ENCODE data around the gene OTUB1. TPM values are rescaled to one million over a fixed set of nuclear protein-coding genes. Genes with fewer than 3 reads are reported as not detected.

Gene OTUB1
- total RNA-seq, 1 donor: 33.6 TPM

DNA sequence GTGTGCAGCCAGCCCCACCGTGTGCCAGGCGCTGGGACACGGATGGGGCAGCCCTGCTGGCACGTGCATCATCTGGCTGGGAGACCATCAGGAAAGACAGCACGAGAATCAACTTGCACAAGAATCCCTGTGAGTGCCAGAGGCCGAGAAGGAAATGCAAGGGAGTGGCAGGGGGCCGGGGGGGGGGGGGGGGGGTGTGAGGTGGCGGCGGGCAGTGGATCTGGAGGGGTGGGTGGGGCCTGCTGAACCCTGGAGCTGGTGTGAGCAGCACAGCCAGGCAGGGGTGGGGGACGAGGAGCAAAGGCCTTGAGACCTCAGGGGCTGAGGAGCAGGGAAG lies 35.5 kb downstream of the OTUB1 start:
- Histone ChIP-seq H3K27me3 (ENCODE audit: insufficient read depth, low read length) (no peaks in the 10 kb centered on the region), H3K4me1 (ENCODE audit: insufficient read depth, low read length) (no peaks in the 10 kb centered on the region)

DNA sequence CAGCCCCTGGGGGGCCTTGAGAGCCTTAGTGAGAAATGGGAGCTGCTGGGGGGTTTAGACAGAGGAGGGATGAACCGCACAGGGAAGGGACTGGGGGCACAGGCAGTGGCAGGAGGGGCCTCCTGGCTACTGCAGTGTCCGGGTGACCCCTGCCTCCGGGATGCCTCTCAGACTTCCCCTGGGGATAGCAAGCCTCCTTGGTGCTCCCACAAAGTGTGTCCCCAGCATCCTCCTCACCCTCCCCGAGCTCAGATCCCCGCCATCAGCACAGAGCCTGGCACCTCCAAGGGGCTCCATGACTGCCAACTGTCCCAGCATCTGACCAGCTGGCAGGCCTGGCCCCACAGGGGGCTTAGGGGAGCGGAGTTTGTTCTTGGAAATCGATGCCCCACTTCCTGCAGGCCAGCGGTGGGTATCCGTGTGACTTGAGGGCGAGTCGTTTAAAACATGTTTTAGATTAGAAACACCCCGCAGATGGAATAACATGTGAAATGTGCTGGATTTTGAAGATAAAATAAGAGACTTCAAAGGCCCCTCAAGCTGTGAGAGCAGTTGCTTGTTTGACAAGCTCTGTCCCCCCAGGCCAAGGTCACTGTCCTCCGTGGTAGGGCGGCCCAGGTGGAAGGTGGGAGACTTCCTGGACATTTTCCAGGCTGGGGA lies 36.0 kb downstream of the OTUB1 start:
- H3K9me3 ChIP-seq (ENCODE audit: low read depth, low read length): no peaks in the 10 kb centered on the region
- H3K27me3 ChIP-seq (ENCODE audit: insufficient read depth, low read length): no peaks in the 10 kb centered on the region
- H3K4me3 ChIP-seq (ENCODE audit: low read length): no peak overlapping the region
- no peaks in the 10 kb centered on the region for H3K4me1 ChIP-seq (ENCODE audit: insufficient read depth, low read length)

More for the DNA sequence above, 35.5 kb downstream of the OTUB1 start:
- Histone ChIP-seq H3K9me3 (ENCODE audit: low read depth, low read length) (no peaks in the 10 kb centered on the region), H3K4me3 (ENCODE audit: low read length) (no peak overlapping the region)

DNA sequence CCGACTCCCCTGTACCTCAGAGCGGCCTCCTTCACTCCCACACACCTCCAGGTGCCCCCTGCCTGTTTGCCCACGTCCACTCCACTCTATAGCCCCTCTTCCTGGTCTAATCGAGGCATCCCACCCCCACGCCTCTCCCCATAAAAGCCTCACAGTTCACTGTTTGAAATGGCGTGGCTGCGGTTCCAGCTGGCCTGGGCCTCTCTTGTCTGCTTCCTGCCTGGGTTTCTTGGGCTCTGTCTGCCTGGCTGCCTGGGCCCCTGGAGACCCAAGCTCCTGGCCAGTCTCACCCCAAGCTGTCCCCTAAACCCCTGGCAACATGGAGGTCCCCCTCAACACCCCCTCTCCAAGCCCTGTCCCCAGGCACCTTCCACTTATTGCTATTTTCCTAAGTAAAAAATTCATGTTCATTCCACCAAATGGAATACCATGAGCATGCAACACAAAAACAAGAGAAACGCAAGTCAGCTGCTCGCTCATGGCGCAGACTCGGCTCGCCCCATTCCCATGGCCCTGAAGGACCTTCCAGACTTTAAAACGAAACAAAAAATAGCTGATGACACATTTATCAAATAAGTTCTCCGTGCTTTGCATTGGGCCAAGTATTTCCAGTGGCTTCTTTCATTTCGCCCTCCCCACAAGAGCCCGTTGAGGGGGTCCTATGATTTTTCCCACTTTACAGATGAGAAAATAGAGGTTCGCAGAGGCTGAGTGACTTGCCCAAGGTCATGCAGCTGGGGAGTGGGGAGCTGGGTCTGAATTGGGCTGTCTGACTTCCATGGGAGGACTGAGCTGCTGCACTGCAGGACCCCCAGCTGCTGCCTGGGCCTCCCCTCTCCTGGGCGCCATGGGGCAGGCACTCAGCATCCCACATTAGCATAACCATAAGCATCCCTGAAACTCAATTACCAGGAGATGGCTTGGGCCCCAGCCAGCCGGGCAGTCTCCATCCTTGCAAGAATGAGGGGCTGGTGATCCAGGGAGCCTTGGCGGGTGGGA lies 37.8 kb downstream of the OTUB1 start:
- H3K4me3 ChIP-seq (ENCODE audit: low read length): no peak overlapping the region
- no peaks in the 10 kb centered on the region for H3K9me3 ChIP-seq (ENCODE audit: low read depth, low read length)
- no peaks in the 10 kb centered on the region for H3K27me3 ChIP-seq (ENCODE audit: insufficient read depth, low read length)
- H3K4me1 ChIP-seq (ENCODE audit: insufficient read depth, low read length): peaks cover 17% of the 10 kb centered on the region

DNA sequence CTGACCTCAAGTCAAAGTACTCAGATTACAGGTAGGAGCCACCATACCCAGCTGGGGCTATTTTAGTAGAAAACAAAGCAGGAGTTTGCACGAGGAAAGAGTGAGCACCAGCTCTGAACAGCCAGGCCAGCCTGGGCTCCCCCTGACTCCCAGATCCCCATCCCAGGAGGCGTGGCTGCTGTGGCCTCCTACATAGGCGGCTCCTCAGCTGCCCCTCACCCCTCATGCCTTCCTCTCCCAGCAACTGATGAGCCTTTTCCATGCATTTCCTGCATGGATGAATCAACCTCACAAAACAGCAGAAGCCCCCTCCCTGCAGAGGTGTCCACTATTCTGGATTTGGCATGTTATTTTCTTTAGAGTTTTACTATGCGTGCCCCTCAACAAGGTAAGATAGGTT lies 39.0 kb downstream of the OTUB1 start:
- H3K9me3 ChIP-seq (ENCODE audit: low read depth, low read length): no peaks in the 10 kb centered on the region
- H3K4me3 ChIP-seq (ENCODE audit: low read length): no peak overlapping the region
- H3K4me1 ChIP-seq (ENCODE audit: insufficient read depth, low read length): peaks cover 17% of the 10 kb centered on the region
- H3K27me3 ChIP-seq (ENCODE audit: insufficient read depth, low read length): no peaks in the 10 kb centered on the region

DNA sequence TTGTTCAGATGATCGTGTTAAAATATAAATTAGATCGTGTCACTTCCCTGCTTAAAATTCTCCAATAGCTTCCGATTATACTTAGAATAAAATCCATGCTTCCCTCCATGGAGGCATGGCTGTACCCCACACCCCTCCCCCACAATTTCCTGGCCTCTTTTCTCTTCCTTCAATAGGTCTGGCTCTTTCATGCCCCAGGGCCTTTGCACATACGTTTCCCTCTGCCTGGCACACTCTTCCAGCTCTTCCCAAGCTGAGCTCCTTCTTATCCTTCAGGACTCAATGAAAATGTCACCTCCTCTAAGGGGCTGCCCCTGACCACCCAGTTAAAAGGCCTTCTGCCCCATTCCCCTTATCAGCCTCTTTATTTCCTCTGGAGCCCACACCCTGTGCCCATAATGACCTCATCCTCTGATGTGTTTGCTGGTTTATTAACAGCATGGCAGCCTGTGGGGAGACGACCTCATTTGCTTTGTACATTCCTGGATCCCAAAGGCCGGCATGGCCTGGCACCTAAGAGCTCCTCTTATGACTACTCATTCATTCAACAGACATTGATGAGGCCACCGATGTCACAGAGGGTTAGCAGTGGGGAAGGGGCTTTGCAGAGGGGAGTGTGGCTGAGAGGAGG lies 40.5 kb downstream of the OTUB1 start:
- Histone ChIP-seq H3K27me3 (ENCODE audit: insufficient read depth, low read length) (no peaks in the 10 kb centered on the region), H3K4me1 (ENCODE audit: insufficient read depth, low read length) (peaks cover 17% of the 10 kb centered on the region), H3K9me3 (ENCODE audit: low read depth, low read length) (no peaks in the 10 kb centered on the region), H3K4me3 (ENCODE audit: low read length) (no peak overlapping the region)

DNA sequence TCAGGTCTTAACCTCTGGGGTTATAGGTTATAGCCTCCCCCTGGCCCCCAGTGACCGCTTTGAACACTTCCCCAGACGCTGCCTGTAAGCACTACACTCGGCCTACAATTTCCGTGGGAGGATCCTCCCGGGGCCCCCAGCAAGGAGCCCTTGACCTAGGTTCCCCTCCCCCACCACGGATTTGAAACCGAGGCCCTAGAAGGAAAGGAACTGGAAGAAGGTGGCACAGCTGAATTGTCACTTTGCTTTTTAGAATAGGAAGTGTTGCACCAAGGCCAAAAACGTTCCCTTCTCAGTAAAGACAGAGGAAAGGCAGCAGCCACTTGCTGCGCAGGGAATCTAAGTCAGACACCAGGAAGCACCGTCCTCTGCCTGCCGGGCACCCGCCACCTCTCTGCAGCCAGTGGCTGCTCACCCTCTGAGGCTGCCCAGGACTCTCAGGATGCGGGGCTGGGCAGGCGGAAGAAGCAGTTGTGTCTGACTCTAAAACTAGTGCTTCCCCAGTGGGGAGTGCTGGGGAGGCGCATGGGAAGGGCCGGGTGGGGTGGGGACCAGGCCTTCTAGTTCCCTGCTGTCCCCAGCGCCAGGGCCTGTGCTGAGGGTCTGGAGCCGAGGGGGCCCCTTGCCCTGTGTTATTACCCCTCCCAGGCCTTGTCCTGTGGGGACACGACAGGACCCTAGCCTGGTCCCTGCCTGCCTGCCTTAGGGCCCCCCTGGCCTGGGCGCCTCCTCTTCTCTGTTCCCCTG lies 41.6 kb downstream of the OTUB1 start:
- Histone ChIP-seq H3K4me1 (ENCODE audit: insufficient read depth, low read length) (peaks cover 17% of the 10 kb centered on the region), H3K27me3 (ENCODE audit: insufficient read depth, low read length) (no peaks in the 10 kb centered on the region), H3K4me3 (ENCODE audit: low read length) (no peak overlapping the region)

DNA sequence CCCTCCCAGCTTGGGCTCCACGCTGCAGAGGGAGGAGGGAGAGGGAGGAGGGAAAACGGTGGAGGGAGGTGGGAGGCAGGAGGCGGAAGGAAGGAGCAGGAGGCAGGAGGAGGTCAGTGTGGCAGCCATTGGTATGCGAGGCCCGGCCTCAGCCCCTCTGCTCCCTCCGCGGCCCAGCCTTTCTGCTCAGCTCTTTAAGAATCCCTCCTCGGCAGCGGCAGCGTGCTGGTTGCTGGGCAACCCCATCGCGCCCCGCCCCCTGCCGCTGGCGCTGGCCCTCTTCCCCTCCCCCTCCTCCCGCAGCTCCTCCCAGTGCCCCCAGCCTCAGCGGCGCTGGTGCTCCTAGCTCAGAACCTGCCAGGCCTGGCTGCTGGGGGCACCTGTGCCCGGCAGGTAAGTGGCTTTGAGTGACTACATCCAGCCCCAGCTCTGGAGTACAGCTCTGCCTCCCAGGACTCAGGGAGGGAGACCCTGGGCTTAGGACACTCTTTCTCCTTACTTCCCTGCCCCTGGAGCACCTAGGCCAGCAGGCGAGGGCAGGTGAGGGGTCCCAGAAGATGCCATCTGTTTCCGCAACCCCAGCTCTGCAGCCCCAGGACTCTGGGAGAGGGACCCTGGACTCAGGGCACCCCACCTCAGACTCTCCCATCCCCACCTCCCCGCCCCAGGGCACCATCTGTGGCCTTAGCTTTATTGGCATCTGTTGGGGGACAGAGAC lies 42.3 kb downstream of the OTUB1 start:
- Histone ChIP-seq H3K4me1 (ENCODE audit: insufficient read depth, low read length) (peaks cover 17% of the 10 kb centered on the region), H3K9me3 (ENCODE audit: low read depth, low read length) (no peaks in the 10 kb centered on the region), H3K4me3 (ENCODE audit: low read length) (no peak overlapping the region), H3K27me3 (ENCODE audit: insufficient read depth, low read length) (no peaks in the 10 kb centered on the region)

More for the DNA sequence above, 41.6 kb downstream of the OTUB1 start:
- H3K9me3 ChIP-seq (ENCODE audit: low read depth, low read length): no peaks in the 10 kb centered on the region

DNA sequence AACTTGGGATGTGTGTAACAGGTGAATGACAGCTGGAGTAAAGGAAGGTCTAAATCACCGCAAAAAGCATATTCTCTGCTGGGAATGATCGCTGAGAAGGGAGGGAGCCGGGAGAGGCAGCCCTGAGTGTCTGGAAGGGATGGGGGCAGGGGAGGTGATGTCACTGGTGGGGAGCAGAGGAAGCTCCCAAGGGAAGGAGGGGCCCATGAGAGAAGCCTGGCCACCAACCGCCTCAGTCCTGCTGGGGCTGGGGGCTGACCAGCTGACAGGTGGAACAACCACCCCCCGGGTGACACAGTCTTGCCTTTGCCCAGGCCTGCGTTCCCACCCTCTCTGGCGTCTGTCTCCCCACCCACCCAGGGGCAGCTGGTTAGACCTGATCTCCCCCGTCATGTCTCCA lies 43.5 kb downstream of the OTUB1 start:
- Histone ChIP-seq H3K9me3 (ENCODE audit: low read depth, low read length) (no peaks in the 10 kb centered on the region), H3K27me3 (ENCODE audit: insufficient read depth, low read length) (peaks cover 10% of the 10 kb centered on the region), H3K4me1 (ENCODE audit: insufficient read depth, low read length) (peaks cover 17% of the 10 kb centered on the region), H3K4me3 (ENCODE audit: low read length) (no peak overlapping the region)

DNA sequence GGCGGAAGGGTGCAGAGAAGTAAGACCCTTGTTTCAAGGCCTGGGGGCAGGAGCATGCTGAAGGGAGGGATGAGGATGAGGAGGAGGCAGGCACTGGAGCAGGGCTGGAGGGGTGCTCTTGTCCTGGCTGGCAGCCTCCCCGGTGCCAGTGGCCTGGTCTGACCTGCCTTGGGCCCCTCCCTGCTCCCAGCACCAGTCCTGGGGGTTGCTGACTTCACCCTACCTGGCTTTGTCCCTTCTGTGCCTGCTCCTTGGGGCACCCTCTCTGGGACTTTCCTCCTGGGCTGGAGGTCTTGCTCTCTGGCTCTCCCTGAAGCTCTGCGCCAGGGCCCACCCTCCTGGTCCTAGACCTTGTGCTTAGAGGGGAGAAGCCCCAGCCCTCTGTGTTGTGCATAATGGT lies 44.8 kb downstream of the OTUB1 start:
- Histone ChIP-seq H3K9me3 (ENCODE audit: low read depth, low read length) (no peaks in the 10 kb centered on the region), H3K4me1 (ENCODE audit: insufficient read depth, low read length) (peaks cover 17% of the 10 kb centered on the region), H3K27me3 (ENCODE audit: insufficient read depth, low read length) (peaks cover 14% of the 10 kb centered on the region), H3K4me3 (ENCODE audit: low read length) (no peak overlapping the region)

DNA sequence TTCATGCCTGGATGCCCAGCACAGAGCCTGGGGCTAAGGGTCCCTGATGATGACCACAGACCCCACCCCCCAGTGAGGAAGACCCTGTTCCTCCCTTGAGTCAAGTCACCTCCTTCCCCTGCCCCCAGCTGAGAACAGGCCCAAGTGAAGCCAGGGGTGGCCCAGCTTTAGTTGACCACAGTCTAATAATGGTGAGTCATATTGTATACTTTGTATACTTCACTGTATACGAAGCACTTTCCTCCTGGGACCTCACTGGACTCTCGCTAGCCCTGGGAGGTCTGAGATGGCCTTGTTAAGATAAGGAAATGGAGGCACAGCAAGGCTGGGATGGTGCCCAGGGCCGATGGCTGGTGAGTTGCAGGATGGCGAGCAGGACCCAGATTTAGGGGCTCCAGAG lies 45.8 kb downstream of the OTUB1 start:
- no peak overlapping the region for H3K4me3 ChIP-seq (ENCODE audit: low read length)
- no peaks in the 10 kb centered on the region for H3K9me3 ChIP-seq (ENCODE audit: low read depth, low read length)
- H3K27me3 ChIP-seq (ENCODE audit: insufficient read depth, low read length): peaks cover 19% of the 10 kb centered on the region
- peaks cover 17% of the 10 kb centered on the region for H3K4me1 ChIP-seq (ENCODE audit: insufficient read depth, low read length)

DNA sequence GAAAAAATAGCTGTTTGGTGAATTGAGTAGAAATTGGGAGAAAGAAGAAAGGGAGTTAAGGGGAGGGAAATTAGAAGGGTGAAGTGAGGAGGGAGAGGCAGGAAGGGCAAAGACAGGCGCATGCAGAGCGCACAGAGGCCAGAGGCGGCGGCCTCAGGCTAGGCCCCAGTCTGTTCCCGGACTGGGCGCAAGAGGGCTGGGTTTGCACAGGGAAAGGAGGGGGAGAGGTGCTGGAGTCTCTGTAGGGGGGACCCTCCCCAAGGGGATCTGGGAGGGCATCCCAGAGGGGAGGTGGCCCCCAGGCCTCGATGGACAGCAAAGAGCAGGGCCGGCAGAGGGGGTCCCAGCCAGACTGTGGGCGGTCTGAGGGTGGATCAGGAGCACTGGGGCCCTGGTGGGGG lies 48.2 kb downstream of the OTUB1 start:
- peaks cover 23% of the 10 kb centered on the region for H3K27me3 ChIP-seq (ENCODE audit: insufficient read depth, low read length)

DNA sequence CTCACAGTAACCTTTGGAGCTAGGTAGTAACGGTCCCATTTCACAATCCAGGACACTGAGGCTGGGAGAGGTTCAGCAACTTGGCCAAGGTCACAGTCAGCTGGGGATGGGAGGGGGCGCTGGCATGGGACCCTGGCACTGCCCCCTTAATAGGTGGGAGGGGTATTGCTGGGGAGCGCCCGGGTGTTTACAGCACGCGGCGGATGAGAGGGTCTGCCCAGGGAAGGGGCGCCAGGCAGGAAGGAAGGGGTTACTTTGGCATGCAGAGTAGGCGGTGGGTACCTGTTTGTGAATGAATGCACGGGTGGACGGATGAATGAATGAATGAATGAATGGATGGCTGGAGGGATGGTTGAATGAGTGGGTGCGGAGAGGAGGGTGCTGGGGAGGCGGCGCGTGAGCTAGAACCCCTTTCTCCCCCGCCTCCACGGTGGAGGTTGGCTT lies 48.9 kb downstream of the OTUB1 start:
- peaks cover 23% of the 10 kb centered on the region for H3K27me3 ChIP-seq (ENCODE audit: insufficient read depth, low read length)
- no peaks in the 10 kb centered on the region for H3K9me3 ChIP-seq (ENCODE audit: low read depth, low read length)
- no peak overlapping the region for H3K4me3 ChIP-seq (ENCODE audit: low read length)
- no peaks in the 10 kb centered on the region for H3K4me1 ChIP-seq (ENCODE audit: insufficient read depth, low read length)

More for the DNA sequence above, 48.2 kb downstream of the OTUB1 start:
- no peaks in the 10 kb centered on the region for H3K4me1 ChIP-seq (ENCODE audit: insufficient read depth, low read length)
- H3K9me3 ChIP-seq (ENCODE audit: low read depth, low read length): no peaks in the 10 kb centered on the region
- H3K4me3 ChIP-seq (ENCODE audit: low read length): no peak overlapping the region

DNA sequence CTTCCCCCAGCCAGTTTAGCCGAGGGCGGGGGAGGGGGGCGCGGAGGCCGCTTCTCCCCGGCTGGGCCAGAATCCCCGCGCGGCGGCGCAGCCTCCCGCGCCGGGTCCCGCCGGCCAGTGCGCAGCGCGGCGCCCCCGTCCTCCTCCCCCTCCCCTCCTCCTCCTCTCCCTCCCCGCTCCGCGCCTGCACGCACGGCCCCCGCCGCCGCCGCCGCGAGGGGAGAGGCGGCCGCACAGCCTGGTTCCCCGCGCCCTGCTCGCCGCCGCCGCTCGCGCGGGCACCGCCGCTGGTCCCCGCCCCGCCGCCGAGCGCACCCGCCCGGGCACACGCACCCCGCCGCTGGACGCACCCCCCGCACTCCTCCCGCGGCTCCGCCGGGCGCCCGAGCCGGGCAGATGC lies 49.3 kb downstream of the OTUB1 start, which contains the start of gene FLRT1:
TSS of gene FLRT1 (plus strand) at position 356 of the 400 bp plus-strand sequence. CDS start 80,337 bp downstream, outside the sequence.
- Histone ChIP-seq H3K9me3 (ENCODE audit: low read depth, low read length) (no peaks in the 10 kb centered on the region), H3K4me1 (ENCODE audit: insufficient read depth, low read length) (no peaks in the 10 kb centered on the region), H3K27me3 (ENCODE audit: insufficient read depth, low read length) (peaks cover 23% of the 10 kb centered on the region), H3K4me3 (ENCODE audit: low read length) (no peak within 1 kb of the TSS)
